ENCODE results near the gene CDC14B.
"Not testable (repeated sequence)": the region's sequence is repeated elsewhere in the genome, so short reads cannot be mapped to it uniquely, and the experiment has no call there.

DNA sequence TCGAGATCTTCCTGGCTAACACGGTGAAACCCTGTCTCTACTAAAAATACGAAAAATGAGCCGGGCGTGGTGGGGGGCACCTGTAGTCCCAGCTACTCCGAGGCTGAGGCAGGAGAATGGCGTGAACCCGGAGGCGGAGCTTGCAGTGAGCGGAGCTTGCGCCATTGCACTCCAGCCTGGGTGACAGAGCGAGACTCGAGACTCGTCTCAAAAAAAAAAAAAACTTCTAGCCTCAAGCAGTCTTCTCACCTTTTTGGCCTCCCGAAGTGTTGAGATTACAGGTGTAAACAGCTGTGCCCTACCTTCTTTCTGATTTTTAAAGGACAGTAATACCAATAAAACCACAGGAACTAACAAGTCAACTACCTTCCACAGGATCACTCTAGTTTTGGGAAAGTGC lies 76.5 kb downstream of the CDC14B start:
- TF ChIP-seq CTCF (IDR thresholded peaks at IDR 0.05; ENCODE audit: low read depth, low read length, poor library complexity, severe bottlenecking); EZH2phosphoT487 (IDR thresholded peaks at IDR 0.05; ENCODE audit: borderline replicate concordance, low read length): not testable (repeated sequence)
